ENCODE measurements around the gene ZNF579. TPM values are rescaled to one million over a fixed set of nuclear protein-coding genes. Genes with fewer than 3 reads are reported as not detected.

ZNF579 gene
- total and polyA plus RNA-seq, 9 of the 15 experiments (the other 6 are each of a cell fraction or from before 2014, with no cell fraction given): 0.06 to 15.9 (median 1.6) TPM

GRCh38 chr19:55599468-55599841, 18.8 kb upstream of the ZNF579 start, which contains the start of gene FIZ1 (continued):
- TF ChIP-seq AFF4 (CRISPR knock-in tag; IDR thresholded peaks at IDR 0.05) (peak; percentile 58; the same call in 1 of the 2 replicates), CHD1 (IDR thresholded peaks at IDR 0.05; ENCODE audit: low read length) (no peak), CREM (IDR thresholded peaks at IDR 0.05; ENCODE audit: low read depth) (peak; percentile 93), ARHGAP35 (IDR thresholded peaks at IDR 0.05; ENCODE audit: partially characterized antibody) (no peak), ZKSCAN1 (IDR thresholded peaks at IDR 0.05; ENCODE audit: low read depth, low read length) (peak; percentile 12; the same call in 1 of the 2 replicates), TGIF2 (CRISPR knock-in tag; IDR thresholded peaks at IDR 0.05) (no peak), CCNT2 (IDR thresholded peaks at IDR 0.05; ENCODE audit: borderline replicate concordance, extremely low read depth, insufficient read length, low read depth, low read length) (no peak), ZNF407 (IDR thresholded peaks at IDR 0.05; ENCODE audit: low read depth) (peak; percentile 82), RBFOX2 (IDR thresholded peaks at IDR 0.05; ENCODE audit: low read depth, low read length) (peak; percentile 76), ELF1 (tag; IDR thresholded peaks at IDR 0.05) (peak; percentile 90), RBM39 (optimal IDR thresholded peaks at IDR 0.05; ENCODE audit: low read depth, low read length) (no peak), STAT5B (CRISPR knock-in tag; IDR thresholded peaks at IDR 0.05) (no peak), MECOM (CRISPR knock-in tag; IDR thresholded peaks at IDR 0.05) (no peak), SIN3B (IDR thresholded peaks at IDR 0.05; ENCODE audit: low read depth) (no peak), MAX (CRISPR knock-in tag; IDR thresholded peaks at IDR 0.05) (peak; percentile 64; the same call in 1 of the 2 replicates), HLTF (IDR thresholded peaks at IDR 0.05) (no peak), ZNF354B (CRISPR knock-in tag; IDR thresholded peaks at IDR 0.05) (no peak)

Data from K562 (cell line).